Activated CD8-positive, alpha-beta T cell treated with anti-CD3 and anti-CD28 coated beads for 36 hours (primary cell): ENCODE measurements around the gene LEF1. TPM values are rescaled to one million over a fixed set of nuclear protein-coding genes. Genes with fewer than 3 reads are reported as not detected.

ENCODE experiments used
- ATAC-seq: fragments of 200-7000 bp; cut with Tn5 transposase; one replicate; pipeline ENCODE4 v1.10.0; 2021; ENCODE audit warnings: mild to moderate bottlenecking, moderate library complexity
- CTCF ChIA-PET: fragments of 350-600 bp; sonication (Branson Sonifier 250); formaldehyde crosslinking; loops from one replicate; lab custom pipeline; 2021; ENCODE audit warnings: antibody characterized with exemption; lab: Charles Lee
- POLR2A ChIA-PET: fragments of 350-600 bp; sonication (Branson Sonifier 250); formaldehyde crosslinking; loops from one replicate; lab custom pipeline; 2021; ENCODE audit warnings: antibody characterized with exemption; lab: Charles Lee
- DNase-seq: peaks from one replicate; pipeline ENCODE4 v3.0.0-alpha.2; 2020
- H3K27ac Mint-ChIP-seq: one replicate; pipeline ENCODE4 v1.8.0; 2021; ENCODE audit warnings: mild to moderate bottlenecking, mixed read lengths
- H3K27me3 Mint-ChIP-seq: one replicate; pipeline ENCODE4 v1.8.0; 2021; ENCODE audit warnings: mixed read lengths
- H3K36me3 Mint-ChIP-seq: one replicate; pipeline ENCODE4 v1.8.0; 2021; ENCODE audit warnings: low read depth, mixed read lengths
- H3K4me1 Mint-ChIP-seq: one replicate; pipeline ENCODE4 v1.8.0; 2021; ENCODE audit warnings: low read depth, mixed read lengths
- H3K4me3 Mint-ChIP-seq: one replicate; pipeline ENCODE4 v1.8.0; 2021; ENCODE audit warnings: mild to moderate bottlenecking, moderate library complexity, mixed read lengths
- H3K9me3 Mint-ChIP-seq: one replicate; pipeline ENCODE4 v1.8.0; 2021; ENCODE audit warnings: mixed read lengths
- intact Hi-C: fragments of 100-400 bp; cut with micrococcal nuclease; formaldehyde crosslinking; loops from one replicate; pipeline ENCODE4 v1.10.0; 2022
- total RNA-seq, 2 experiments: library from RNA; stranded (reverse); gene quantifications; one replicate each; pipeline ENCODE4 v1.2.3, GENCODE V29; 2021
- TF ChIP-seq, protein P1 (sequence below): fragments of 200-600 bp; IDR thresholded peaks from one replicate; pipeline ENCODE4 v1.8.0; 2022; ENCODE audit warnings: antibody characterized with exemption, mild to moderate bottlenecking

Gene LEF1
- 100 to 1,000 TPM; 178 to 182 TPM for total RNA-seq

DNA sequence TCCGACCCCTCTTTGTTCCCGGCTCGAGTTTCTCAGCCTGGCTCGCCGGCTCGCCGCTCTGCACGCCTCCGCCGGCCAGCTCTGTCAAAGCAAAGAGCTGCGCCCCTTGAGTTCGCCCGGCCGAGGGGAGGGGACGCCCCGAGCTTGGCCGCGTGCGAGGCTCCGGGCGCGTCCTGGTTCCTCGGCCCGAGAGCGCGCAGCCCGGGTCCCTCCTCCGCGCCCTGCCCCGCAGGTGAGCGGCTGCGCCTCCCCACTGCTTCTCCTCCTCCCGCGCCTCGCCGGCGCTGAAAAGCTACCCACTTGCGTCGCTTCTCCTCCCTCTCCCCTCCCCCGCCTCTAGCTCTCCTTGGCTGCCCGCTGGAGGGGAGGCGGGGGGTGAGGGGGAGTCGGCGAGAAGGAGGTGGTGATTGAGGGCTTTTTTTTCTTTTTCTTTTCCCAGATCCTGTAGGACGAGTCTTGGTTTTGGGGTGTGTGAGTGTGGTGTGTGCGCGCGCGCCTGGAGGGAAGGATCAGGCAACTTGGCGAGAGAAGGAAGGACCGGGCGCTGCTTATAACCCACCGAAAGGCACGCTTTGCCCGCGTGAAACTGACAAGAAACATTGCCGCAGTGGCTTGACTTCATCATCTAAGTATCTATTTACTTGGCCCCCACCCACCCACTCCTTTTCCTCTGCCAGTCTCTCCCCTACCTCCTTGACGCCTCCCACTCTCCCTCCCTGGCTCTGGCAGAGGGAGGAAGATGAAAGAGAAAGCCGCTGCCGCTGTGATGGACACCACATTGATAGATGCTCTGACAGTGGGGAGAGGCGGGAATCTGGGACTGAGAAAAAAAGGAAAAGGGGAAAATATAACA is at the start of gene LEF1:
TSS of gene LEF1 (minus strand) at position 262 of the 853 bp plus-strand sequence. CDS start 1,165 bp downstream, outside the sequence.
- Mint-ChIP-seq H3K27ac (peak within 1 kb of the TSS; percentile 98), H3K36me3 (peaks cover 24% of the 10 kb centered on the region), H3K27me3 (peaks cover 9% of the 10 kb centered on the region), H3K9me3 (no peaks in the 10 kb centered on the region), H3K4me3 (peak within 1 kb of the TSS; percentile 87), H3K4me1 (peaks cover 27% of the 10 kb centered on the region)
- ChIA-PET CTCF (interaction anchor here (0.7 to 7.0 kb wide), 12 partner anchors 17 to 150 kb away, joined by 3 to 33 read pairs (median 4); no protein-coding TSS in a partner anchor), POLR2A (interaction anchor here (0.6 to 4.5 kb wide), 14 partner anchors 11 to 197 kb away, joined by 3 to 25 read pairs (median 4); no protein-coding TSS in a partner anchor)
- ATAC-seq (peak; percentile 29), DNase-seq (peak; percentile 82)
- TF ChIP-seq, protein P1, sequence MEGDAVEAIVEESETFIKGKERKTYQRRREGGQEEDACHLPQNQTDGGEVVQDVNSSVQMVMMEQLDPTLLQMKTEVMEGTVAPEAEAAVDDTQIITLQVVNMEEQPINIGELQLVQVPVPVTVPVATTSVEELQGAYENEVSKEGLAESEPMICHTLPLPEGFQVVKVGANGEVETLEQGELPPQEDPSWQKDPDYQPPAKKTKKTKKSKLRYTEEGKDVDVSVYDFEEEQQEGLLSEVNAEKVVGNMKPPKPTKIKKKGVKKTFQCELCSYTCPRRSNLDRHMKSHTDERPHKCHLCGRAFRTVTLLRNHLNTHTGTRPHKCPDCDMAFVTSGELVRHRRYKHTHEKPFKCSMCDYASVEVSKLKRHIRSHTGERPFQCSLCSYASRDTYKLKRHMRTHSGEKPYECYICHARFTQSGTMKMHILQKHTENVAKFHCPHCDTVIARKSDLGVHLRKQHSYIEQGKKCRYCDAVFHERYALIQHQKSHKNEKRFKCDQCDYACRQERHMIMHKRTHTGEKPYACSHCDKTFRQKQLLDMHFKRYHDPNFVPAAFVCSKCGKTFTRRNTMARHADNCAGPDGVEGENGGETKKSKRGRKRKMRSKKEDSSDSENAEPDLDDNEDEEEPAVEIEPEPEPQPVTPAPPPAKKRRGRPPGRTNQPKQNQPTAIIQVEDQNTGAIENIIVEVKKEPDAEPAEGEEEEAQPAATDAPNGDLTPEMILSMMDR: no peak
- intact Hi-C loops: loop anchor here (2.0 to 5.0 kb wide), 4 partner anchors 62 to 403 kb away; no protein-coding TSS in a partner anchor

DNA sequence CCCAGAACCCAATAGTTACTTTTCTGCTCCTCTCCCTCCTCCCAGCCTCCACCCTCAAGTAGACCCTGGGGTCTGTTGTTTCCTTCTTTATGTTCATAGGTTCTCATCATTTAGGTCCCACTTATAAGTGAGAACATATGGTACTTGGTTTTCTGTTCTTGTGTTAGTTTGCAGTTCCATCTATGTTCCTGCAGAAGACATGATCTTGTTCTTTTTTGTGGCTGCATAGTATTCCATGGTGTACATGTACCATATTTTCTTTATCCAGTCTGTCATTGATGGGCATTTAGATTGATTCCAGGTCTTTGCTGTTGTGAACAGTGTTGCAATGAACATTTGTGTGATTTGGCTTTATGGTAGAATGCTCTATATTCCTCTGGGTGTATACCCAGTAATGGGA is 47.8 kb upstream of the LEF1 start:
- H3K4me3 Mint-ChIP-seq: no peak overlapping the region
- peaks cover 11% of the 10 kb centered on the region for H3K36me3 Mint-ChIP-seq
- H3K4me1 Mint-ChIP-seq: peaks cover 13% of the 10 kb centered on the region
- peaks cover 4% of the 10 kb centered on the region for H3K9me3 Mint-ChIP-seq
- no peak for ATAC-seq
- H3K27ac Mint-ChIP-seq: no peak overlapping the region
- no peak for DNase-seq
- intact Hi-C loops: no loop called here
- POLR2A ChIA-PET: no interaction called here
- TF ChIP-seq, protein P1: no peak
- no peaks in the 10 kb centered on the region for H3K27me3 Mint-ChIP-seq
- CTCF ChIA-PET: no interaction called here

DNA sequence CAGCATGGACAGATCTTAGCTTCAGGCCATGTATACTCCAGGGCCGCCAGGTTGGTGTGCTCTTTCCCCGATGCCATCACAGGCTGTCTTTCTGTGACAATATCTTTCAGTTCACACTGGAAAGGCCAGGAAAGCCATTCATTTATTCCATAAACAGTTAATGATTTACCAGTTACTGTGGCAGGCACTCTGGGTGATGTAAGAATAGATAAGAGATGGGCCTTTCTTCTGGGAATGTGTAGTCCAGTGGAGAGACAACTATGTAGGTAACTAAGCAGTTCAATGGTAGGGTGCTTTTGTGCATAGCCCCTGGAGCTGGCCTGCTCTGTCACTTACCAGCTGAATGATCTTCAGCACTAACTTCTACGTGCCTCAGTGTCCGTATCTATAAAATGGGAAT is 46.3 kb upstream of the LEF1 start:
- intact Hi-C loops: no loop called here
- Mint-ChIP-seq H3K9me3 (peaks cover 4% of the 10 kb centered on the region), H3K27ac (no peak overlapping the region), H3K4me3 (no peak overlapping the region), H3K27me3 (no peaks in the 10 kb centered on the region), H3K36me3 (peaks cover 14% of the 10 kb centered on the region), H3K4me1 (peaks cover 18% of the 10 kb centered on the region)
- TF ChIP-seq, protein P1: no peak
- DNase-seq: no peak
- no peak for ATAC-seq
- CTCF ChIA-PET: interaction anchor here (2.1 kb wide), 1 partner anchor 196 kb away, joined by 4 read pairs; no protein-coding TSS in a partner anchor
- POLR2A ChIA-PET: no interaction called here

DNA sequence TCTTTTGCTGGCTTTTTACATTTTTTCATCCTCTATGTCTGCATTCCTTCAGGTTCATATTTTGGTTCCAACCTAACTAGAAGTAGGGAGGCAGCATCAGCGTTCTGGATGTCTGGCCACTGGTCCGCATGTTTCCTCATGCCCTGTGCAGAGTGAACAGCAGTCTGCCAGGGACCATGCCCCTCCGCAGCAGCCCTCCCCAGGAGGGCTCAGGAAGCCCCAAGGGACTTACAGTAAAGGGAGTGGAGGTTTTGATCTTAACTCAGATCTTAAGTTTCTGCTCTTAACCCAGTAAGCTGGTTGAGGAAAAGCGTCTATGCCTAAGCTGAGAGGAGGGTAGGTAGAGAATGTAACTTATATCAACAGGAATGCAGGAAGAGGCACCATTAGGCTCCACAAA is 45.0 kb upstream of the LEF1 start:
- ChIA-PET POLR2A (no interaction called here), CTCF (no interaction called here)
- Mint-ChIP-seq H3K36me3 (peaks cover 14% of the 10 kb centered on the region), H3K27me3 (no peaks in the 10 kb centered on the region), H3K4me3 (no peak overlapping the region), H3K27ac (no peak overlapping the region), H3K9me3 (peaks cover 4% of the 10 kb centered on the region), H3K4me1 (peaks cover 18% of the 10 kb centered on the region)
- TF ChIP-seq, protein P1: no peak
- ATAC-seq (no peak), DNase-seq (no peak)
- intact Hi-C loops: no loop called here

DNA sequence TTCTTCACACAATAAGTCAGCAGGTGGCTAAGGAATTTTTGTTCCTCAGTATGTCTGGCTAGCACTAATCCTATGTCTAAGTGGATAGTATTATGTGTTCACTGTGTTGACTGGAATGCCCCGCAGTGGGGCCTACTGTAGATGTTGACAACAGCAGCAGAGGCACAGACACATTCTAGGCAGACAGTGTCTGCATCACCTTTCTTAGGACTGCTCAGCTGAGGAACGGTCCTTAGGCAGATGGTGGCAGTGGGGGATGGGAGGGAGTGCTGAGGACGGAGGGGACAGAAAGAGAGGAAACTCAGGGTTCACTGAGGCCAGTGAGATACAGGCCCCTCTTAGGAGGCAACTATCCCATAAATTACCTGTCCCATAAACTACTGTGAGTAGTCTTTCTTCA is 44.6 kb upstream of the LEF1 start:
- ATAC-seq (no peak), DNase-seq (no peak)
- peaks cover 14% of the 10 kb centered on the region for H3K36me3 Mint-ChIP-seq
- H3K27me3 Mint-ChIP-seq: no peaks in the 10 kb centered on the region
- H3K4me3 Mint-ChIP-seq: no peak overlapping the region
- POLR2A ChIA-PET: no interaction called here
- H3K27ac Mint-ChIP-seq: no peak overlapping the region
- TF ChIP-seq, protein P1: no peak
- peaks cover 18% of the 10 kb centered on the region for H3K4me1 Mint-ChIP-seq
- CTCF ChIA-PET: no interaction called here
- peaks cover 4% of the 10 kb centered on the region for H3K9me3 Mint-ChIP-seq
- intact Hi-C loops: no loop called here
